Activated gamma-delta T cell treated with Interleukin-2 at 50 U/mL for 16 hours (primary cell): ENCODE data around the gene XXYLT1.
"Not testable (repeated sequence)": the region's sequence is repeated elsewhere in the genome, so short reads cannot be mapped to it uniquely, and the experiment has no call there.

Experiments used
- DNase-seq: peaks from one replicate; pipeline ENCODE4 v3.0.0-alpha.2; 2020

XXYLT1 gene

DNA sequence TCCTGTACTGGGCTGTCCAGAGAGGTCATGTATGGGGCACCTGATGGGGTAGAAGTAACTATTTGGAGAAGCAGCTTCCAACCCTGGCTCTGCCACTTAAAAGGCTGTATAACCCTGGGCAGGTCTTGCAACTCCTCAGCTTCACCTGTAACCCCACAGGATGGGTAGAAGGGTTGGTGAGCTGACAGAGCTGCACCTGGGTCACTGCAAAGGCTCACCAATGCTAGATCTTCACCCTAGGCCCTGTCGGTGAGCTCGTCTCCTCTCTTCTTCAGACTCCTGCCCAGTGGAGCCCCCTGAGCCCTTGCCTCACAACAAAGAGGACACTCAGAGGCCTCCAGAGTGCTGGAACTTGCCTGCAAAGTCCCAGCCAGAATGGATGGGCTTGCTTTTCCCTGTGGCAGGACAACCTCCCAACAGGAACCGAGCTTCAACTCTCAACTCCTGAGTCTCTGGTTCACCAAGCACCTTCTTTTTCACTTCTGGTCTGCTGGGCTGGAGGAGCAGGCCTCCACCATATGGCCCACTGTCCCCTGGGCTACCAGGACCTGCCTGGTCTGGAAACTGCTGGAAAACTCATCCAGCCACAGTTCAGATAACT lies 45.9 kb downstream of the XXYLT1 start:
- no peak for DNase-seq

- no peak for DNase-seq
Observed at GRCh38 chr3:195224156-195224979, 46.6 kb downstream of the XXYLT1 start.

DNA sequence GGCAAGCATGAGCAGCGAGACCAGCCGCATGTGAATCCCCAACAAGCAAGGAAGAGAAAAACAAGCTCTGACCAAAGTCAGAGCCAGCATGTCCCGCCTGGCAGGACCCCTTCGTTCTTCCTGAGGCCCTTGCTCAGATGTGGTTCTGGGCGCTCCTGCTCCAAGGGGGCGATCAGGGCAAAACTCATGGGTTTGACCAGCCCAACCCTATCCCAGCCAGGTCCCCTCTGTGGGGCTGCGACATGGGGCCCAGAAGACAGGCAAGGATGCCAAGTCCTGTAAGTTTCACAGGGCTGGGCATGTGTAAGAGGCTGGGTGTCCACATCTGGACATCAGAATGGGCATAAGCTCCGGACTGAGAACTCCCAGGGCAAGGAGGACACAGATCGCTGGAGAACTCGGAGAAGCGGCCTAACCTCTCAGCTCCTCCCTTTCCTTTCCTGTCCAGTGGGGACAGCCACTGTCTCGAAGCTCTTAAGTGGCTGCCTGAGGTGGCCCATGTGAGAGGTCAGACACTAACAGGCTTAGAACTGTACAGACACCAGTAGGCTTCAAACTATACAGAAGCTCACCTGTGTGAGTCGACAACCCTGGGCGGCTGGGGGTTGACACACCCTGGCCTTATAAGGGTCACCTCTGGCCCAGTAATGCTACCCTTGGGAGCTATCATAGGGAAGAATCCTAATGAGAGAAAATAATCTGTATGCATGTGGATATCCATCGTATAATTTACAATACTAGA lies 48.9 kb downstream of the XXYLT1 start:
- no peak for DNase-seq

GRCh38 chr3:195221015-195221853 lies 49.7 kb downstream of the XXYLT1 start:
- DNase-seq, result no peak

- DNase-seq, result no peak
Observed at GRCh38 chr3:195219351-195220230, 51.4 kb downstream of the XXYLT1 start.

- not testable (repeated sequence) for DNase-seq
Observed at GRCh38 chr3:195218331-195218730, 52.6 kb downstream of the XXYLT1 start.

DNA sequence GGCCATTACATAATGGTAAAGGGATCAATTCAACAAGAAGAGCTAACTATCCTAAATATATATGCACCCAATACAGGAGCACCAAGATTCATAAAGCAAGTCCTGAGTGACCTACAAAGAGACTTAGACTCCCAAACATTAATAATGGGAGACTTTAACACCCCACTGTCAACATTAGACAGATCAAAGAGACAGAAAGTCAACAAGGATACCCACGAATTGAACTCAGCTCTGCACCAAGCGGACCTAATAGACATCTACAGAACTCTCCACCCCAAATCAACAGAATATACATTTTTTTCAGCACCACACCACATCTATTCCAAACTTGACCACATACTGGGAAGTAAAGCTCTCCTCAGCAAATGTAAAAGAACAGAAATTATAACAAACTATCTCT lies 55.4 kb downstream of the XXYLT1 start:
- not testable (repeated sequence) for DNase-seq

GRCh38 chr3:195214381-195214780 lies 56.6 kb downstream of the XXYLT1 start:
- DNase-seq, result no peak

- DNase-seq, result no peak
Observed at GRCh38 chr3:195213639-195214315, 57.2 kb downstream of the XXYLT1 start.

GRCh38 chr3:195212749-195213375 lies 58.1 kb downstream of the XXYLT1 start:
- DNase-seq, result no peak

DNA sequence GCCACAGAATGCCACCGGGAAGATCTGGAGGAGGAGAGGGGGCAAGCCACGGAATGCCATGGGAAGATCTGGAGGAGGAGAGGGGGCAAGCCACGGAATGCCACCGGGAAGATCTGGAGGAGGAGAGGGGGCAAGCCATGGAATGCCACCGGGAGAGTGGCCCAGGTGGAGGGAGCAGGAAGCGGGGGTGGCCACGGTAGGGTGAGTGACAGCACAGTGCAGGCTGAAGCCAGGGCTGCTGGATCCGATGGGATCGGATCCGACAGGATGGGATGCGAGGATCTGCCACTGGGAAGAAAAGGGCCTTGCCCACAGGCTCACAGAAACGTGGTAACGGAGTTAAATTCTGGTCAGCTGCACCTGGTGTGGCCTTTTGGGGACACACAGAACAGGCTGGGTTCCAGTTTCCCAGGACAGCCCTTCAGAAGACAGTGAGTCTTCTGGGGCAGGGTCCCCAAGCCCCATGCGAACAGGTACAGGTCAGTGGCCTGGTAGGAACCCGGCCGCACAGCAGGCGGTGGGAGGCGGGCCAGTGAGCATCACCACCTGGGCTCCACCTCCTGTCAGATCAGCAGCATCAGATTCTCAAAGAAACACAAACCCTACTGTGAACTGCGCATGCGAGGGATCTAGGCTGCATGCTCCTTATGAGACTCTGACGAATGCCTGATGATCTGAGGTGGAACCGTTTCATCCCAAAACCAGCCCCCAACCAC lies 58.8 kb downstream of the XXYLT1 start:
- no peak for DNase-seq

DNA sequence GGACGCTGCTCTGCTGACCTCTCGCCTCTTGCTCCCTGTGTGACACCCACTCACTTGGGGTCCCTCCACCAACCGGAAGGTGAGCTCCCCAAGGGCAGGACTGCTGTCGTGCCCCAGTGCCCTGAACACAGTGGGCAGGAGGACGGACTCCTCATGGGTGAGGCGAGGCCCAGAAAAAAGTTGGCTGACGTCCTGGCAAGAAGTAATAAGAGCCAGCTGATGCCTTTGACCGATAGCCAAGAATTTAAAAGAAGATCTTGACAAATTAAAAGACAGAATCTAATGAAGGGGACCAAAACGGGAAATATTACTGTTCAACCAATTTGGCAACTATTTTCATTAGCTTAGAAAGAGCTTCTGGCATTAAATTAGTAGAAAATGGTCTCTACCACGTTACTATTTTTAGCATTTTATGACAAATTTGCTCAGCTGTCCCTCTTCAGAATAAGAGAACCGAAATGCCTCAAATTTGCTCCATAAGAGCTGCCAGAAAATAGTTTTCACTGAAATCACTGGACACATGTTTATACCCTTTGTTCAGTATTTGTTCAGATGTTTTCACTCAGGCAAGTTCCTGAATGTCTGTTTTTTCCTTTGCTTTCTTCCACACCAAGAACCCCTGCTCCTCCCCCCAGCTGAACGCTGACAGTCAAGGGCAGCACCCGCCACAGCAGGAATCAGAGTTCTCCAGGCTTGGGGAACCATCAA lies 60.5 kb downstream of the XXYLT1 start:
- DNase-seq, result no peak

DNA sequence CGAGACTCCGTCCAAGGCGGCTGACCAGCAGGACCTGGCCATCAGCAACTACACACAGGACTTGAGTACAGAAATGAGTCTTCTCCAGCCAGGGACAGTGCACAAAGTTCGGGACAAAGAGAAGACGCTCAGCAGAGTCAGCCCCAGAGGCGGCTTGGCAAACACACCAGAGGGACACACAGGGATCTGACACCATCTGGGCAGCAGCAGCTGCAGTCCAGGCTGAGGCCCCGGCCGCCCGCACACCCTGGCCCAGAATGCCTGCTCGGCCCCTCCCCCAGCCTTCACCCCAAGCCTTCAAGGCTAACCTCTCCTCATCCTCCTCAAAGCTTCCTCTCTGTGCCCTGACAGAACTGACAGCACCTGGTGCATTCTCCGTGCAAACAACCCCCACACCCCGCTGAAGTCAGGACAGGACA lies 61.1 kb downstream of the XXYLT1 start:
- no peak for DNase-seq

- DNase-seq, result no peak
Observed at GRCh38 chr3:195209083-195209846, 61.7 kb downstream of the XXYLT1 start.

DNA sequence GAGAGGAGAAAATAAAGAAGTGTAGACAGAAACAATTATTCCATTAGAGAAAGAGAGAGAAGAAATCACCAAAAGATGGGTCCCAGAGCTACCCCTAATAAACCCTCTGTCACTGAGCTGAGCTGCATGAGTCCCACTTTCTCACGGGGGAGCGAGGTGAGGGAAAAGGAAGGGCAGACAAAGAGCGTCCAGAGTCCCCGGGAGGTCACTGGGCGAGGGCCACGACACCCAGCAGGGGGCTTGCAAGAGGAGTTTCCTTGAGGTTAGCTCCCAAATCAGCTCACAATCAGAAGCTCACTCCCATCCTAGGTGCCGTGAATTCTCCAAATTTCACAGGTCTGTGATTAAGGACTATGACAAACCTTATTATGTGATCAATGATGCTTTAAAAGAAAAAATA lies 62.3 kb downstream of the XXYLT1 start:
- DNase-seq, result no peak

DNA sequence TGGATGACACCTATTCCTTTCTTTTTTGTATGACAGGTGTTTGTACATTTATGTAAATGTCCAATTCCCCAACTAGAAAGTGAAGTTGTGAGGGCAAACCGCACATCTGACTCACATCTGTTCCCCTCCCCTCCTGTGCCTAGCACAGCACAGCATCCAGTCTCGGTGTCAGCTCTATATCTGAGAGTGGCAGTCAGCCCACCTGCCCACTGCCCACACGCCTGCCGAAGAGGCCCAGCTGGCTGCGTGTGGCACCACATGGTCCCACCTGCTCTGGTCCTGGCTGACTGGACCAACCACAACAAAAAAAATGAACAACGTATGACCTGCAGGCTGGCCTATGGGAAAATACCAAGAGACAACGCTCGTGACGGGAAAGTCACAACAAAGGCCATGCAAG lies 62.8 kb downstream of the XXYLT1 start:
- DNase-seq, result no peak

- no peak for DNase-seq
Observed at GRCh38 chr3:195207731-195208130, 63.2 kb downstream of the XXYLT1 start.

- no peak for DNase-seq
Observed at GRCh38 chr3:195207056-195207455, 63.9 kb downstream of the XXYLT1 start.
